Right lobe of liver (tissue), 6 donors: ENCODE data around the gene ARHGAP12. TPM values are rescaled to one million over a fixed set of nuclear protein-coding genes. Genes with fewer than 3 reads are reported as not detected.

ENCODE experiments used
- ATAC-seq, 4 donors: fragments of 200-7000 bp; cut with Tn5 transposase; one replicate each; pipeline ENCODE4 v1.9.1; 2020; ENCODE audit warnings: mild to moderate bottlenecking in 4 of 4, moderate library complexity in 4 of 4
- DNase-seq, 3 donors: peaks; one replicate each; pipeline ENCODE4 v3.0.0-alpha.2; 2020
- H3K27ac ChIP-seq, 3 donors: fragments of 200-600 bp; one replicate each; pipeline ENCODE4 v1.8.0; 2022
- H3K27me3 ChIP-seq, 2 donors: fragments of 200-600 bp; one replicate each; pipeline ENCODE4 v1.8.0; 2022
- H3K36me3 ChIP-seq, 4 donors: fragments of 200-600 bp; sonication (generic) in 1 of 4; one replicate each; pipeline versions ENCODE4 v1.5.1 to v1.8.0; 2017 to 2022; ENCODE audit warnings: control low read depth in 1 of 4
- H3K4me1 ChIP-seq, 4 donors: fragments of 200-600 bp; sonication (generic) in 1 of 4; one replicate each; pipeline versions ENCODE4 v1.5.1 to v1.8.0; 2017 to 2022; ENCODE audit warnings: control low read depth in 1 of 4
- H3K4me3 ChIP-seq, 3 donors: fragments of 200-600 bp; one replicate each; pipeline ENCODE4 v1.8.0; 2022
- H3K9me3 ChIP-seq, 4 donors: fragments of 200-600 bp; sonication (generic) in 1 of 4; one replicate each; pipeline versions ENCODE4 v1.5.1 to v1.8.0; 2017 to 2022; ENCODE audit warnings: control low read depth in 1 of 4
- CTCF ChIP-seq, 4 donors: fragments of 200-600 bp in 3 of 4; fragments of 450-650 bp in 1 of 4; IDR thresholded peaks; one replicate each; pipeline versions ENCODE4 v1.5.1 to v1.8.0; 2016 to 2022; ENCODE audit warnings: antibody characterized with exemption in 4 of 4, mild to moderate bottlenecking in 2 of 4
- POLR2A ChIP-seq: fragments of 450-650 bp; IDR thresholded peaks from one replicate; pipeline ENCODE4 v1.6.1; 2017; ENCODE audit warnings: antibody characterized with exemption, mild to moderate bottlenecking
- WGBS: methylation state at CpG from one replicate; pipeline ENCODE4 v1.1.6; 2018; ENCODE audit warnings: low coverage, low lambda C conversion rate; ENCODE audit not compliant: insufficient coverage; ENCODE audit errors: missing lambda C conversion rate; 5-methylcytosine and 5-hydroxymethylcytosine counted together
- intact Hi-C, 2 donors: fragments of 100-400 bp; cut with DNase I; formaldehyde crosslinking; loops; one replicate each; pipeline versions ENCODE4 v1.11.2 to v1.14.1; 2022
- long read RNA-seq: library from polyadenylated mRNA; unstranded; transcript quantifications from one replicate; pipeline ENCODE4 v2.0.0, GENCODE V29; 2019
- total RNA-seq, 6 experiments: library from RNA; depleted of rRNA in 2 of 6; stranded (reverse); fragments of >200 nt in 2 of 6; fragmentation: NEBNext Ultra II Directional in 3 of 6; extraction: Animal tissue kit (Norgen Biotek cat#: 25700) in 3 of 6; gene quantifications; one replicate each; pipeline versions ENCODE4 v1.1.0 to v1.2.4, GENCODE V29; 2016 to 2023
- donor health status: DM: no; HTN: yes; CAD: no.
- donor health status: DM: no; HTN: no; CAD: no.
- donor health status: DM: no; HTN: no; CAD: no.
- donor health status: DM: no; HTN: yes; CAD: no.
- donor health status: DM: no; HTN: yes; CAD: no.

ARHGAP12 gene
- total RNA-seq: 10 to 100 TPM; 12.1 to 24.8 (median 17.6) TPM
- long read RNA-seq, partial matches to known transcripts: 1 of 1 reads
- long read RNA-seq, other reads (novel, unspliced or antisense): 0 of 1 reads

- peak; percentile 94 for TF ChIP-seq POLR2A
- TF ChIP-seq CTCF (IDR thresholded peaks at IDR 0.05): no peak
- H3K27me3 ChIP-seq: no peaks in the 10 kb centered on the region
These were observed at the start of gene ARHGAP12 for GRCh38 chr10:31928549-31929260. Gene ARHGAP12 (minus strand): TSS chr10:31928831. CDS start chr10:31908855, 19,976 bp downstream.

GRCh38 chr10:31978156-31978483, 49.5 kb upstream of the ARHGAP12 start:
- no peak overlapping the region for H3K4me3 ChIP-seq
- H3K36me3 ChIP-seq: no peaks in the 10 kb centered on the region
- H3K27me3 ChIP-seq: no peaks in the 10 kb centered on the region
- ATAC-seq: no peak
- 63% methylated on average over 2 of the region's 2 CpGs for WGBS
- intact Hi-C loops: no loop called here
- no peaks in the 10 kb centered on the region for H3K4me1 ChIP-seq
- no peaks in the 10 kb centered on the region for H3K9me3 ChIP-seq
- no peak overlapping the region for H3K27ac ChIP-seq
- no peak for TF ChIP-seq POLR2A
- TF ChIP-seq CTCF (IDR thresholded peaks at IDR 0.05): no peak
- no peak for DNase-seq

More at GRCh38 chr10:31928549-31929260, at the start of gene ARHGAP12:
- peaks cover 0 to 37% (median 0%) of the 10 kb centered on the region in 4 donors for H3K4me1 ChIP-seq
- ATAC-seq (peak; percentile 81 to 94 (median 89)), DNase-seq (peak; percentile 92 to 96 (median 95))
- no peaks in the 10 kb centered on the region for H3K9me3 ChIP-seq
- intact Hi-C loops: no loop called here
- under 1% methylated on average over 67 of the region's 92 CpGs for WGBS
- peak within 1 kb of the TSS; percentile 90 to 93 (median 92) for H3K4me3 ChIP-seq
- H3K27ac ChIP-seq: peak within 1 kb of the TSS; percentile 97 to 98 (median 97)
- no peaks in the 10 kb centered on the region for H3K36me3 ChIP-seq

- Histone ChIP-seq H3K36me3 (no peaks in the 10 kb centered on the region), H3K4me3 (no peak overlapping the region), H3K27me3 (no peaks in the 10 kb centered on the region), H3K9me3 (no peaks in the 10 kb centered on the region), H3K4me1 (no peaks in the 10 kb centered on the region), H3K27ac (no peak overlapping the region)
- 44% methylated on average over 5 of the region's 5 CpGs for WGBS
- peak; percentile 48 to 75 (median 63) for ATAC-seq
- no peak for DNase-seq
- intact Hi-C loops: no loop called here
- TF ChIP-seq CTCF (IDR thresholded peaks at IDR 0.05) (no peak), POLR2A (no peak)
These were observed 49.0 kb upstream of the ARHGAP12 start for GRCh38 chr10:31977440-31978155.

GRCh38 chr10:31975157-31975765, 46.6 kb upstream of the ARHGAP12 start:
- 94% methylated on average over 1 of the region's 6 CpGs for WGBS
- ATAC-seq: no peak

More at GRCh38 chr10:31975157-31975765, 46.6 kb upstream of the ARHGAP12 start:
- H3K27me3 ChIP-seq: no peaks in the 10 kb centered on the region
- no peaks in the 10 kb centered on the region for H3K9me3 ChIP-seq
- DNase-seq: no peak
- H3K4me3 ChIP-seq: no peak overlapping the region
- no peaks in the 10 kb centered on the region for H3K36me3 ChIP-seq
- TF ChIP-seq POLR2A (no peak), CTCF (IDR thresholded peaks at IDR 0.05) (no peak)
- intact Hi-C loops: no loop called here
- no peak overlapping the region for H3K27ac ChIP-seq
- H3K4me1 ChIP-seq: no peaks in the 10 kb centered on the region
